Bronchial epithelial cell (primary cell): Measurements from ENCODE around the gene ADGRF5. TPM values are rescaled to one million over a fixed set of nuclear protein-coding genes. Genes with fewer than 3 reads are reported as not detected.

ENCODE experiments used
- DNase-seq: peaks from one replicate; pipeline ENCODE4 v3.0.0-alpha.2; 2010; ENCODE audit warnings: low read depth
- FAIRE-seq: peaks from 2 replicates; lab custom pipeline; 2011; peaks lifted over from hg19 to GRCh38; lab: Jason Lieb, UNC
- H3K27me3 ChIP-seq: 2 replicates; pipeline ENCODE4 v1.5.1; 2011; ENCODE audit warnings: low read length; ENCODE audit not compliant: control insufficient read depth, insufficient read depth
- H3K36me3 ChIP-seq: 2 replicates; pipeline ENCODE4 v1.5.1; 2011; ENCODE audit warnings: low read length; ENCODE audit not compliant: control insufficient read depth, insufficient read depth
- H3K4me3 ChIP-seq: 2 replicates; pipeline ENCODE4 v1.5.1; 2011; ENCODE audit warnings: mild to moderate bottlenecking, low read depth, low read length, control low read depth
- CTCF ChIP-seq: IDR thresholded peaks from 2 replicates; pipeline ENCODE4 v1.5.1; 2011; ENCODE audit warnings: mild to moderate bottlenecking, moderate library complexity, low read length, control low read depth, inconsistent platforms; ENCODE audit not compliant: insufficient read depth, severe bottlenecking
- total RNA-seq: library from RNA; depleted of rRNA; stranded (reverse); fragments of >200 nt; gene quantifications from 2 replicates; pipeline ENCODE4 v1.2.1, GENCODE V29; 2014

The ADGRF5 gene, protein sequence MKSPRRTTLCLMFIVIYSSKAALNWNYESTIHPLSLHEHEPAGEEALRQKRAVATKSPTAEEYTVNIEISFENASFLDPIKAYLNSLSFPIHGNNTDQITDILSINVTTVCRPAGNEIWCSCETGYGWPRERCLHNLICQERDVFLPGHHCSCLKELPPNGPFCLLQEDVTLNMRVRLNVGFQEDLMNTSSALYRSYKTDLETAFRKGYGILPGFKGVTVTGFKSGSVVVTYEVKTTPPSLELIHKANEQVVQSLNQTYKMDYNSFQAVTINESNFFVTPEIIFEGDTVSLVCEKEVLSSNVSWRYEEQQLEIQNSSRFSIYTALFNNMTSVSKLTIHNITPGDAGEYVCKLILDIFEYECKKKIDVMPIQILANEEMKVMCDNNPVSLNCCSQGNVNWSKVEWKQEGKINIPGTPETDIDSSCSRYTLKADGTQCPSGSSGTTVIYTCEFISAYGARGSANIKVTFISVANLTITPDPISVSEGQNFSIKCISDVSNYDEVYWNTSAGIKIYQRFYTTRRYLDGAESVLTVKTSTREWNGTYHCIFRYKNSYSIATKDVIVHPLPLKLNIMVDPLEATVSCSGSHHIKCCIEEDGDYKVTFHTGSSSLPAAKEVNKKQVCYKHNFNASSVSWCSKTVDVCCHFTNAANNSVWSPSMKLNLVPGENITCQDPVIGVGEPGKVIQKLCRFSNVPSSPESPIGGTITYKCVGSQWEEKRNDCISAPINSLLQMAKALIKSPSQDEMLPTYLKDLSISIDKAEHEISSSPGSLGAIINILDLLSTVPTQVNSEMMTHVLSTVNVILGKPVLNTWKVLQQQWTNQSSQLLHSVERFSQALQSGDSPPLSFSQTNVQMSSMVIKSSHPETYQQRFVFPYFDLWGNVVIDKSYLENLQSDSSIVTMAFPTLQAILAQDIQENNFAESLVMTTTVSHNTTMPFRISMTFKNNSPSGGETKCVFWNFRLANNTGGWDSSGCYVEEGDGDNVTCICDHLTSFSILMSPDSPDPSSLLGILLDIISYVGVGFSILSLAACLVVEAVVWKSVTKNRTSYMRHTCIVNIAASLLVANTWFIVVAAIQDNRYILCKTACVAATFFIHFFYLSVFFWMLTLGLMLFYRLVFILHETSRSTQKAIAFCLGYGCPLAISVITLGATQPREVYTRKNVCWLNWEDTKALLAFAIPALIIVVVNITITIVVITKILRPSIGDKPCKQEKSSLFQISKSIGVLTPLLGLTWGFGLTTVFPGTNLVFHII (N-terminal part only)
- total RNA-seq, result not detected in 2 replicates

GRCh38 chr6:46921731-46922130 lies at the start of gene ADGRF5:
Gene ADGRF5 (minus strand): TSS chr6:46921938. CDS start chr6:46906762, 15,176 bp downstream.
- FAIRE-seq, result no peak
- H3K4me3 ChIP-seq, result no peak within 1 kb of the TSS
- DNase-seq, result peak; percentile 17
- no peak for TF ChIP-seq CTCF
- no peaks in the 10 kb centered on the region for H3K27me3 ChIP-seq
- no peaks in the 10 kb centered on the region for H3K36me3 ChIP-seq

GRCh38 chr6:46969206-46969605 lies 47.5 kb upstream of the ADGRF5 start:
- FAIRE-seq (no peak), DNase-seq (no peak)
- Histone ChIP-seq H3K27me3 (peaks cover 1% of the 10 kb centered on the region), H3K4me3 (no peak overlapping the region), H3K36me3 (no peaks in the 10 kb centered on the region)
- no peak for TF ChIP-seq CTCF

- Histone ChIP-seq H3K36me3 (no peaks in the 10 kb centered on the region), H3K27me3 (peaks cover 1% of the 10 kb centered on the region), H3K4me3 (no peak overlapping the region)
- TF ChIP-seq CTCF, result no peak
- FAIRE-seq (no peak), DNase-seq (peak; percentile 49)
These were observed 46.1 kb upstream of the ADGRF5 start for GRCh38 chr6:46967826-46968349.

DNA sequence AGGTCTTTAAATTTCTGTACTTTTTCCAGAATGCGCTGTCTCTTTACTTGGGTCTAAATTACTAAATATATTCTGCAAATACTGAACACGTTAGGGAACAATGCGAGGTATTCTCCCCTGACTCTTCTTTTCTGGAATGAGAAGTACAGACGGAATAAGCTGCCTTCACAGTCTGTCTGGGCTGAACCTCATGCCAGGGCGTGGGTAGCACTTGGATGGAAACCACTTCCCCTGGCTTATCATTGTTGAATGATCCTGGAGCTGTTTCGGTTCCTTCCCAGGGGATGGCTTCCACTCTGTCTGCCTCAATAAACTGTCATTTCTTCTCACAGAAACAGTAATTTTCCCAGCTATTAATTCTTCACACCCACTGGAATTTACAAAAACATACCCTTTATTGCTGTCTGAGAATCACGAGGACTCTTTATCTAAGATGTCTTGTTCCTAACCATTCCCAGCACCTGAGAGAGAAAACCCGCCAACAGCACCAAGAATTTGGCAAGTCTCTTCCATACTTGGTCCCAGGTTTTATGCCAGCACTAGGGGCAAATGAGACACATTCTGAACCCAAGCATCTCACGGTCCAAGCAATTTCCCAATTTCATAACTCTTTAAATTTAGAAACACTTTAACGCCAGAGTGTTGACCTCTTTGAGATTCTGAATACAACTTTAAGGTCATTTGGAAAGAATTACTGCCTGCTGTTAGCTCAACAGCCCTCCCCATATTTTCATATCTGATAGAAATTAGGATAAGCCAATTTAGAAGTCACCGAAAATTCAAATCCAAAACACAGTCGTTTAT lies 43.2 kb upstream of the ADGRF5 start:
- FAIRE-seq (no peak), DNase-seq (no peak)
- no peak overlapping the region for H3K4me3 ChIP-seq
- no peaks in the 10 kb centered on the region for H3K36me3 ChIP-seq
- no peak for TF ChIP-seq CTCF
- peaks cover 3% of the 10 kb centered on the region for H3K27me3 ChIP-seq

- H3K36me3 ChIP-seq, result no peaks in the 10 kb centered on the region
- H3K4me3 ChIP-seq, result no peak overlapping the region
- FAIRE-seq, result no peak
- peaks cover 3% of the 10 kb centered on the region for H3K27me3 ChIP-seq
- DNase-seq, result no peak
- no peak for TF ChIP-seq CTCF
These were observed 41.9 kb upstream of the ADGRF5 start for GRCh38 chr6:46963626-46964025.
